Epidermal melanocyte (primary cell): ENCODE data around the gene LINC01488.

Source experiments
- DNase-seq: peaks from one replicate; pipeline ENCODE4 v3.0.0; 2011; ENCODE audit warnings: low spot score; ENCODE audit not compliant: insufficient read length

The LINC01488 gene

DNA sequence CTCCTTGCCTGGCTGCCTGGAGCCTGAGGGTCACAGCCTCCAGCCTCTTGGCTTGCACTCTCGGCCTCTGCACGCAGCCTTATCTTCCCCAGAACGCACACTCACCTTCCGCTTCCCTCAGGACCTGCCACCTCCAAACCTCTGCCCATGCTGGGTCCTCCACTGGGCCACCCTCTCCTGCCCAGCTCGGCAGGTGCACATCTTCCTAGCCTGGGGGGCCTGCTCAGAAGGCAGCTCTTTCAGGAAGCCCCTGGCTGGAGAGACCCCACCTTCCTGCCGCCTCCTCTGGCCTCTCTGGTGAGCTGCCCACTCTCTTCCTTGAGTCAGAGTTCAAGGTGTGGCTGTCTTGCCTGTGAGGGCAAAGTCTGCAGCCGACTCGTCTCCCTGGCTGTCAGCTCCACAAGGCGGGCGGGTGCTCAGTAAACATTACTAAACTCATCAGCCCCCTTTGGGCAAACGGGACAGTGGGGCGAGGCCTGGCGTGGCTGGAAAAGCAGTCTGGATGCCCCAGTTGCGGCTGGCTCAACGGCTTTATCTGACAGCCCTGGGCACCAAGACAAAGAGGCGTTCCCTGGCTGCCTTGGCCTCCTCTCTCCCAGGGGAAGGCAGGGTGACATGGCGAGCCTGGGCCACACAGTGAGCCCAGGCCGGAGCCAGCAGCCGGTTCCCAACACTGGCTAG, 1.7 kb upstream of the LINC01488 start:
- no peak for DNase-seq

GRCh38 chr11:69480547-69481392, 693 bp upstream of the LINC01488 start:
- DNase-seq: no peak

GRCh38 chr11:69482322-69482721, 859 bp downstream of the LINC01488 start:
- no peak for DNase-seq

GRCh38 chr11:69483170-69483569, 1.7 kb downstream of the LINC01488 start:
- no peak for DNase-seq

DNA sequence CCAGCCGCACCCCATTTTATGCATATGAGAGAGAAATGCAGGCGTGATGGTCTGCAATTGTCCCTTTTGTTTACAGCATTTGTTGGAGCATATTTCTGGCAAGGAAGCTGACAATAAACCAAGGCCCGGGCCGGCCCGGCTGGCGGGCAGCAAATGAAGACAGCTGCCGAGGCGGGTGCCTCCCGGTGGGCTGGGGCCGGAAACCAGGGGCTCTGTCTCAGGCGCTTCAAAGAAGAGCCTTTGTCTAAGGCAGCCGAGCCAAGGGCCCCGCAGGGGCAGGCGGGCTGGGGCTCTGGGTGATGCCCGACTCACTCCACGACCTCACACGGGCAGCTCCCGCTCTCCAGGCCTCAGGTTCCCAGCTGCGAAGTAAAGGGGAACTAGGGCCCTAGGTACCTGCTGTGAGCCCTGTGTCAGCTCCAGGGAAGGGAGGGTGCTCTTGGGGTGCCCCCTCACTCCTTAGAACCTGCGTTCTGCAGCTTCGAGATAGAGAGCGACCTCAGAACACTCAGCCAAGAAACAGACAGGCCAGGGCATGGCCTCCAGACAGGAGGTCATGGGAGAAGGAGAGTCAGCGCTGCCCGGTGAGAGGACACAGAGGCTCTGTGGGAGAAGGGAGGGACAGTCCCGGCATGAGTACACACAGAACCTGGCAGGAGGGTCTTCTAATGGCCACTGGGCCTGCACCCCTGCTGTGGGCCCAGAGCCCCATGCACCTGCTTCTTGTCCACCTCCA, 2.4 kb downstream of the LINC01488 start:
- no peak for DNase-seq

DNA sequence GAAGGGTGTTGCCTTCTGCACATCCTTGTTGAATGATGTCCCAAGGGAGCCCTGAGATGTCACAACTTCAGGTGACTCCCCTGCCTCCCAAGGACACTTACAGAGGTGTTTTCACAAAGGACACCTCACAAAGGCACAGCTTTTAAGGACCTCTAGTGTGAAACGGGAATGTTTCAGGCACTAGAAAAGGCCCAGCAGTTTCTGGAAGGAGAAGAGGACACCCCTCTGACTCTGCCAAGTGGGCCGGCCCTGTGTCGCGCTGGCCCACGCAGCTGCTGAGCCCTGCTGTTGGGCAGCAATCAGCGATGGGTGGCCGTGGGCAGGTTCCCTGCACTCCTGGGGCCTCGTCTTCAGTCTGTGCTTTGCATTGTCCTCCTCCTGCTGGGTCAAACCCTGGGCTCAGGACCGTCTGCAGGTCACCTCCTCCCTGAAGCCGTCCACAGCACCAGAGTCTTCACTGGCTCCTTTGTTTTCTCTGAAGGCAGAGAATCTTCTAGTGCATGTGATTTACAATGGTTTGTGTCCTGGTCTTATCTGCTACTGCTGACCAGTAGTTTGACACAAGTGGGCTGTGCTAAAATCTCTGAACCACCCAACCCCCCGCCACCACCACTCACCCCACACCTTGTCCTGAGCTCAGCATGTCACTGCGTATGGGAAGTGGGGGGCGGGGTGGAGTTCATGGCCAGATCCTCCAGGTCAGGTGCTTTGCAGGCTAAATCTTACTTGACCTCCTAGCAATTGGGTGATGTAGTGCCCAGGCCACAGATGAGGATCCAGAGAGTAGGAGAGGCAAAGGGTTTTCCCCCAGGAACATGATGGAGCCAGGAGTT, 3.2 kb downstream of the LINC01488 start:
- DNase-seq: no peak

GRCh38 chr11:69485337-69486041, 4.0 kb downstream of the LINC01488 start:
- DNase-seq: no peak

- no peak for DNase-seq
Measured at GRCh38 chr11:69486056-69486772, 4.8 kb downstream of the LINC01488 start.

DNA sequence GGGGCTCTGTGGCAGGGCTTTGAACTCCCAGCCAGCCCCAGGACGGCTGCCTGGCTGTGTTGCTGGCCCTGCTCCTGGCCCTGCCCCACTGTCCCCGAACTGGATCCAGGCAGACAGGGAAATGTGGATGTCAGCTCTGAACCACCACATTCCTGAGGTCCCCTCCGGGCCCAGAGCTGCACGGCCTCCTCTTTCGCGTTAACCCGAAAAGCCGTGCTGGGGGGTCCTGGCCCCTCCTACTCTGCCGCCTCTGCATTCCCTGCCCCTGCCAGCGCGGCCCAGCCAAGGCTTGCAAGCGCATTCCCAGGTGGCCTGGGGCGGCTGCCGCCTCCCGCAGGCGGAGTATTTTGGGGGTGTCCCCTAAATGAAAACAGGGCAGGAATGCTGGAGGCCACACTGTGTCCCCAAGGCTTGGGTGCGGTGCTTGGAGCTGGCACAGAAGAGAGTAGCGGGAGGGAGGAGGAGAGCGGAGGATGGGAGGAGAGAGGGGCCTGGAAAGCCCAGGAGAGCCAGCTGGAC, 5.4 kb downstream of the LINC01488 start:
- DNase-seq: no peak

DNA sequence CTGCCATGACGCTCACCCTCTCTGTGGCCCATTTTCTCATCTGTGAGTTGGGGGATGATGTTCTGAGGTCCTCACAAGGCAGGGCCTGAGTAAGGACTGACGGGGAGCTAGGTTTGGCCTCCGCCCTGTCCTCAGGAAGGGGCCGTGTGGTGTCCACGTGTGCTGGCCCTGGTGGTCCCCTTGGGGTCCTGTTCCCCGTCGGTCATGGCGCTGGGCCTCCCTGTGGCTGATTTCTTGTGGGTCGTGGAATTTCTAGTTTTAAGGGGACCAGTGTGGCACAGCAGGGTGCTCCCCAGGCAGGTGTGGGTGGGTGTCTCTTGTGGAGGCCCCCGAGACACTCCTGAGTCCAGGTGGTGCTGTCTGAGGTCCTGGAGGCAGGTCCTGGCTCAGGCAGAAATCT, 5.9 kb downstream of the LINC01488 start:
- no peak for DNase-seq

DNA sequence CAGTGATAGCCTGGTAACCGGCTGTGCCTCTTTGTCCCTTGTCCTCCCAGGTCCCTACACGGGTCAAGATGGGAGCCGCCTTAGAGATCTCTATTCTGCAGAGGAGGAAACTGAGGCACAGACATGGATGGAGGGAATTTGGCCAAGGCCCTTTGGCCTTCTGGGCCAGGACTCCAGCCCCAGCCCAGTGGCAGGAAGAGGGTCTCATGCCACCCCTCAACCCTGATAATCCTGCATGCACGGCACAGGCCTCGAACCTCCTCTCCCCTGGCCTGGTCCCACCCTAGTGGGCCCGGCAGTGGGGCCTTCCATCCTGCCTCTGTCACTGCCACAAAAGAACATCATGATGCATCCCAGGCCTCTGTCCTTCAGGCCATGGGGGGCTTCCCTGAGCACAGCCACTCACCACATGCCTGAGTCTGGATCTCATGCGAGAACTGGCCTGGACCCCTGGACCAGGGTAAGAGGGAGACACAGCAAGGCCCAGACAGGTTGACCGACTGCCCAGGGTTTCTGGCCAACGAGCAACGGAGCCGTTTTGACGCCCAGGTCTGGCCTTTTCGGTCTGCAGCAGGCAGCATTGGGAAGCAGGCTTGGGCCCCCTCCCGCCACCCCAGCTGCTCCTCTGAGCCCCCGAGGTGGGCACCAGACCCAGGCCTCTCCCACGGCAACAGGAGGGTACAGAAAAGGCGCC, 6.5 kb downstream of the LINC01488 start:
- no peak for DNase-seq

GRCh38 chr11:69488543-69488940, 7.1 kb downstream of the LINC01488 start:
- no peak for DNase-seq

DNA sequence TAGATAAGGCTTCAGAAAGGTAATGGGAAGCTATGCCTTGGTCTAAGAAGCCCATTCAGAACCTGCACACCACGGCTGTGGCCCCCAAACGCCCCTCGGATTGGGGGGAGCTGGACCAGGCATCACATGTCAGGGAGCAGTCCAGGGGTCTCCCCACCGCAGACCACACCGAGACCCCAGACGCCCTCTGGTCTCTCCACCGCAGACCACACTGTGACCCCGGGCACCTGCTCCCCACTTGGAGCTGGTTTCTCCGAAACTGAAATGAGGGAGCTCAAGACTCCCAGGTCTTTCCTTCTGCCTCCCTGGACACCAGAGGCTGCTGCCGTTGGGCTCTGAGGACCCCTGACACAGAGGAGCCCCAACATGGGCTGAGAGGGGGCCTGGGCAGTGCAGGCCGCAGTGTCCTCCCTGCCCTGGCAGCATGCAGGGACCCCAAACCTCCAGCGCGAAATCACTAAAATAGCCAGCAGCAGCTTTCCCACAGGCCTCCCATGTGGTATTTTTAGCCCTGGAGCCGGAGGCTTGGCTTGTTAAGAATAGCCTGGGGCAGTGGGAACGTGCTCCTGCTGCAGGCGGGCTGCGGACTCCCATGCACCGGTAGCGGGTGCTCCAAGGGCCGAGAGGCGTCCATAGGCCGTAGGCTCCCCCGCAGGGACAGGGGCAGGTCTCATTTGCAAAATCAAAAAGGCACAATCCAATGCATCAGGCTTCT, 7.7 kb downstream of the LINC01488 start:
- no peak for DNase-seq

DNA sequence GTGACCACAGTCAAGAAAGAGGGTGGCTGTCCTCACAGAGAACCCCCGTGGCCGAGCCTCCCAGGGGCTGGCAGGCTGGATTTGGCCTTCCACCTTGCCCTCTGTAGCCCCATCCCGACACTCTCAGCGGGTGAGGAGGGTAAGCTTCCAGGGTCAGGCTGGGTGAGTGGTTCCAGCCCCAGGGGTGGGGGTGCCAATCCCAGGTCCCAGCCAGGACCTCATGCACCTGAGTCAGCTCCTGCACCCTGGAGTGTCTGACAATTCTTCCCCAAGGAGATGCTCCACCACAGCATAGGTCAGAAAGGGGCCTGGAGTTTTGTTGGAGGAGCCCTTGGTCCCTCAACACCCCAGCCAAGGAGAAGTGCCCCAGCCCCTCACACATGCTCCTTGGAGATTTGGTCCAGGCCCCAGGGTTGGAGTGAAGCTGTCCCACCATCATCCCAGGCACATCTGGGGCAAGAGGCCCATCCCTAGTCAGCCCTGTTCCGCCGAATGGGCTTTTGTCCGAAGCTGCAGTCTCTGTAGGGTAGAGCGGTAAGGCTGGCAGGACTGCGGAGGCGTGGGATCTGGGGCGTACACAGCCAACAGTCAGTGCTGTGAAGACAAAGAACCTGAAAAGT, 8.4 kb downstream of the LINC01488 start:
- no peak for DNase-seq

DNA sequence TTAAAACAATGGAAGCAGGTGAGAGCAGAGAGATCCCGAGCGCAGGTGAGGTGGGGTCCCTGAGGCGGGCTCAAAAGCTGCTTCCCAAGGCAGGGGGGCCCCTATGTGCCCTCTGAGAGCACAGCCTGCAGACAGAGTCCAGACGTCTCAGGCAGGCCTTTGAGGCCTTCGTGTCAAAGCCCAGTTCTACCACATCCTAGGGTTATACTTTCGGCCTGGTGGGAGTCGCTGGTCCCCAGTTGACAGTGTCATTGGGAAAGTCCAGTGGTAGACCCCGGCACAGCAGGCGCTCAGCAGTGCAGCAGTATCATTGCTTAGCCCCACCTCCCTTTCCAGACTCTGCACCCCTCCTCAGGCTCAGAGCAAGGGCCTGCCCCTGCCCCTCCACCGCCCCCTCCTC, 9.1 kb downstream of the LINC01488 start:
- no peak for DNase-seq

DNA sequence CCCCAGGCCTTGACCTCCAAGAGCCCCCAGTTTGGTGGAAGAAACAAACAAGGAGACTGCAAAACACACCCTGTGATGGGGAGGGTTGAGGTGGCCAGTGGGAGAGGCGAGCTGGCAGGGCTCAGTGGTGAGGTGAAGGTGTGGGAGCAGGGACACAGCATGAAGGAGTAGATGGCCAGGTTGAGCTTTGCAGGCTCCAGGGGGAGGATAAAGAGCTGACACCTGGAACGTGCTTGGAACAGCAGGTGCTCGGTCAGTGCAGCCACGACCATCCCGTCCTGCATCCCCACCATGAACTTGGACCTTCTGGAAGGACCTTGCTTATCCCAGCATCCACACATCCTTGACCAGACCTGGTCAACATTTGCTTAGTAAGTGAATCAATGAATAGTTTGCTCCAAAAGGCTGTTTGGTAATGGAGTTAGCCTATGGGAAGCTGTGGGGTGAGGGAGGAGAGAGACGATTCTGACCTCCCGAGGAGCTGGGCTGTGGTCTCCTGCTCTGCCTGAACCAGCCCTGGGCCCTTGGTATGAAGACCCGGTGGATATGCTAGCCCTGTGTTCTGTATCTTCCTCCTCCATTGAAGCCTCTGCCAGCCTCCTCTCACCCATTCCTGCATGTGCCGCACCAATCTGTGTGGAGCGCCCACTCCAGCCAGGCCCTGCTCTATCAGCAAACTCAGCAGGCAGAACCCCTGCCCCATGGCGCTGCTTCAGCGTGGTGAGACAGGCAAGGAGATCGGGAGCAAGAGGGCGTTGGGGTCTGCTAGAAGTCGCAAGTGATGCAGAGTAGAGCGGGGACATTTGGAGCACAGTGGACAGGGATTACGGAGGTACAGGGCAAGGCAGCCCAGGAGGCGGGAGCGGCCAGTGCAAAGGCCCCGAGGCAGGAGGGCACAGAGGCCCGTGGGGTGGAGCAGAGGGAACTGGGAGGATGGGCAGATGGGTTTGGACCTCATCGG, 9.9 kb downstream of the LINC01488 start:
- DNase-seq: no peak
